HepG2 (cell line): ENCODE data around the gene PNLIPRP1. TPM values are rescaled to one million over a fixed set of nuclear protein-coding genes. Genes with fewer than 3 reads are reported as not detected.

Experiments
- ATAC-seq: fragments of 200-7000 bp; cut with Tn5 transposase; 3 replicates; pipeline ENCODE4 v1.9.1; 2020; ENCODE audit warnings: mild to moderate bottlenecking, moderate library complexity
- BruUV-seq: library from RNA; stranded (reverse); fragments of 400-500 nt; replicated peaks from 2 replicates; lab custom pipeline; 2021; lab: Mats Ljungman, UMichigan
- CTCF ChIA-PET: fragments of 300-600 bp; formaldehyde crosslinking; extraction: SDS; loops from one replicate; lab custom pipeline; 2021; ENCODE audit warnings: low total read pairs, inconsistent platforms, low intra/inter-chr PET ratio; lab: Yijun Ruan, JAX
- POLR2A ChIA-PET: fragments of 350-600 bp; sonication (Branson Sonifier 250); formaldehyde crosslinking; loops from one replicate; lab custom pipeline; 2020; ENCODE audit warnings: antibody characterized with exemption, inconsistent platforms; lab: Yijun Ruan, JAX
- DNase-seq: peaks from one replicate; pipeline ENCODE4 v3.0.0-alpha.2; 2015; ENCODE audit warnings: low spot score
- FAIRE-seq: peaks from 3 replicates; lab custom pipeline; 2011; peaks lifted over from hg19 to GRCh38; lab: Jason Lieb, UNC
- H2AFZ ChIP-seq: one replicate; pipeline ENCODE4 v1.6.1; 2011; ENCODE audit warnings: low read length, inconsistent platforms
- H3K27ac ChIP-seq: fragments of 300-600 bp; 3 replicates; pipeline ENCODE4 v1.8.0; 2011; ENCODE audit warnings: mixed run types, mild to moderate bottlenecking, mixed read lengths, low read length, inconsistent platforms; ENCODE audit not compliant: insufficient read depth; ENCODE audit errors: extremely low read length
- H3K27me3 ChIP-seq, 2 experiments: fragments of 200-600 bp in 1 of 2; 2 replicates in 1 of 2; 3 replicates in 1 of 2; pipeline versions ENCODE4 v1.6.0 to v1.8.0; 2011; ENCODE audit warnings: low read length in 2 of 2, mild to moderate bottlenecking in 2 of 2, moderate library complexity in 2 of 2, inconsistent platforms in 1 of 2; ENCODE audit not compliant: insufficient read depth in 2 of 2, control insufficient read depth in 1 of 2
- H3K36me3 ChIP-seq, 2 experiments: fragments of 200-600 bp in 1 of 2; replicated peaks in 1 of 2; 2 replicates in 1 of 2; 3 replicates in 1 of 2; pipeline versions ENCODE4 v1.5.1 to v1.8.0; 2011; ENCODE audit warnings: low read length in 2 of 2, inconsistent platforms in 1 of 2; ENCODE audit not compliant: insufficient read depth in 2 of 2, control insufficient read depth in 1 of 2
- H3K4me1 ChIP-seq: 2 replicates; pipeline ENCODE4 v1.5.1; 2012; ENCODE audit warnings: low read length, inconsistent platforms; ENCODE audit not compliant: insufficient read depth
- H3K4me2 ChIP-seq: 2 replicates; pipeline ENCODE4 v1.6.0; 2011; ENCODE audit warnings: low read depth, low read length, inconsistent platforms
- H3K4me3 ChIP-seq, 3 experiments: fragments of 200-600 bp in 1 of 3; sonication (generic), shearing (Covaris generic) in 1 of 3; replicated peaks in 1 of 3; 2 replicates each; pipeline ENCODE4 v1.5.1; 2011 to 2016; ENCODE audit warnings: low read length in 3 of 3, inconsistent platforms in 2 of 3, low read depth in 2 of 3, mild to moderate bottlenecking in 2 of 3, control low read depth in 1 of 3, mixed read lengths in 1 of 3; ENCODE audit not compliant: insufficient read depth in 1 of 3
- H3K79me2 ChIP-seq: one replicate; pipeline ENCODE4 v1.6.1; 2011; ENCODE audit warnings: low read length, inconsistent platforms; ENCODE audit not compliant: insufficient read depth
- H3K9ac ChIP-seq: 2 replicates; pipeline ENCODE4 v1.6.0; 2011; ENCODE audit warnings: mild to moderate bottlenecking, low read depth, low read length, inconsistent platforms; ENCODE audit not compliant: insufficient read depth
- H3K9me3 ChIP-seq: 2 replicates; pipeline ENCODE4 v1.5.1; 2012; ENCODE audit warnings: mild to moderate bottlenecking, low read length
- H4K20me1 ChIP-seq: 2 replicates; pipeline ENCODE4 v1.6.0; 2011; ENCODE audit warnings: inconsistent platforms, mild to moderate bottlenecking, low read length, moderate library complexity; ENCODE audit not compliant: insufficient read depth
- HOXA9 ChIP-seq: sonication (generic); formaldehyde crosslinking; IDR thresholded peaks from 2 replicates; pipeline ENCODE4 v1.8.1; 2022; ENCODE audit warnings: missing genetic modification reagents, mild to moderate bottlenecking, moderate library complexity, borderline replicate concordance
- MAFF ChIP-seq: IDR thresholded peaks from 2 replicates; pipeline ENCODE4 v1.6.1; 2011; ENCODE audit warnings: low read depth, low read length, improper control_type of control experiment
- PTBP1 ChIP-seq: fragments of 200-400 bp; formaldehyde crosslinking; IDR thresholded peaks from 2 replicates; pipeline ENCODE4 v1.6.1; 2018; ENCODE audit warnings: low read length, low read depth; ENCODE audit not compliant: poor library complexity, severe bottlenecking
- SIX4 ChIP-seq: sonication (generic); formaldehyde crosslinking; IDR thresholded peaks from 2 replicates; pipeline ENCODE4 v1.4.0; 2020; ENCODE audit warnings: missing genetic modification reagents
- SOX13 ChIP-seq, 3 experiments: fragments of 450-650 bp in 1 of 3; sonication (generic) in 1 of 3; formaldehyde crosslinking in 1 of 3; IDR thresholded peaks in 2 of 3; conservative IDR thresholded peaks in 1 of 3; 2 replicates each; pipeline versions ENCODE4 v1.5.0 to v1.6.1; 2016 to 2020; ENCODE audit warnings: antibody characterized with exemption in 1 of 3, mild to moderate bottlenecking in 1 of 3, missing compliant biosample characterization in 1 of 3, missing genetic modification reagents in 1 of 3, moderate library complexity in 1 of 3
- SP140L ChIP-seq: sonication (generic); formaldehyde crosslinking; IDR thresholded peaks from 2 replicates; pipeline ENCODE4 v1.4.0; 2020; ENCODE audit warnings: missing genetic modification reagents, borderline replicate concordance
- ZNF260 ChIP-seq: sonication (generic); formaldehyde crosslinking; IDR thresholded peaks from 2 replicates; pipeline ENCODE4 v1.4.0; 2020; ENCODE audit warnings: missing genetic modification reagents, low read depth, mild to moderate bottlenecking, borderline replicate concordance
- ZNF367 ChIP-seq: sonication (generic); formaldehyde crosslinking; IDR thresholded peaks from 2 replicates; pipeline ENCODE4 v1.4.0; 2020; ENCODE audit warnings: missing genetic modification reagents, borderline replicate concordance
- ZNF552 ChIP-seq: sonication (generic); formaldehyde crosslinking; IDR thresholded peaks from 2 replicates; pipeline ENCODE4 v1.9.0; 2022; ENCODE audit warnings: missing genetic modification reagents, mild to moderate bottlenecking, borderline replicate concordance
- ZNF660 ChIP-seq: sonication (generic); formaldehyde crosslinking; IDR thresholded peaks from 2 replicates; pipeline ENCODE4 v1.5.1; 2020; ENCODE audit warnings: mild to moderate bottlenecking, low read depth, missing genetic modification reagents, borderline replicate concordance
- ZNF674 ChIP-seq: sonication (generic); formaldehyde crosslinking; IDR thresholded peaks from 2 replicates; pipeline ENCODE4 v1.5.0; 2020; ENCODE audit warnings: low read depth, mild to moderate bottlenecking, missing genetic modification reagents
- WGBS: methylation state at CpG from one replicate; pipeline ENCODE4 v1.1.6; 2017; ENCODE audit warnings: low lambda C conversion rate; 5-methylcytosine and 5-hydroxymethylcytosine counted together
- in situ Hi-C: cut with HindIII; loops from 2 replicates; pipeline ENCODE4 v1.10.0; 2017; ENCODE audit warnings: low pct_unique_long_range_greater_than_20kb; ENCODE audit not compliant: extremely low pct_ligation_motif_present
- intact Hi-C: fragments of 100-400 bp; cut with micrococcal nuclease; formaldehyde crosslinking; loops from one replicate; pipeline ENCODE4 v1.10.0; 2022; ENCODE audit not compliant: unreplicated experiment
- polyA plus RNA-seq, 8 experiments: library from polyadenylated mRNA; depleted of rRNA in 3 of 8; stranded (reverse) in 7 of 8; unstranded in 1 of 8; fragments of >200 nt; fragmentation: Illumina TruSeq in 4 of 8; extraction: Trizol in 4 of 8; gene quantifications; 2 replicates each; pipeline versions ENCODE4 v1.2.1 to v1.2.3, GENCODE V29; 2011 to 2016; ENCODE audit warnings: low read depth in 4 of 8, missing spikeins in 1 of 8, mixed read lengths in 1 of 8; ENCODE audit not compliant: insufficient read depth in 1 of 8
- total RNA-seq, 5 experiments: library from RNA; depleted of rRNA; stranded (reverse); fragments of >200 nt; fragmentation: Illumina TruSeq; extraction: Trizol; gene quantifications; 2 replicates each; pipeline ENCODE4 v1.2.3, GENCODE V29; 2016; ENCODE audit warnings: low read depth in 1 of 5
- TF ChIP-seq, protein P1 (sequence below): sonication (generic); formaldehyde crosslinking; conservative IDR thresholded peaks from 2 replicates; pipeline ENCODE4 v1.4.0; 2020; ENCODE audit warnings: missing genetic modification reagents
- TF ChIP-seq, protein P2 (sequence below): sonication (generic); formaldehyde crosslinking; conservative IDR thresholded peaks from 2 replicates; pipeline ENCODE4 v1.8.0; 2022; ENCODE audit warnings: mild to moderate bottlenecking, moderate library complexity, missing genetic modification reagents
- TF ChIP-seq, protein P3 (sequence below): IDR thresholded peaks from 2 replicates; pipeline ENCODE4 v1.6.1; 2016; ENCODE audit warnings: missing biosample characterization, missing genetic modification reagents, low read depth

Gene PNLIPRP1
- total and polyA plus RNA-seq, 2 of the 13 experiments (the other 11 are each of a cell fraction or from before 2014, with no cell fraction given), result not detected

DNA sequence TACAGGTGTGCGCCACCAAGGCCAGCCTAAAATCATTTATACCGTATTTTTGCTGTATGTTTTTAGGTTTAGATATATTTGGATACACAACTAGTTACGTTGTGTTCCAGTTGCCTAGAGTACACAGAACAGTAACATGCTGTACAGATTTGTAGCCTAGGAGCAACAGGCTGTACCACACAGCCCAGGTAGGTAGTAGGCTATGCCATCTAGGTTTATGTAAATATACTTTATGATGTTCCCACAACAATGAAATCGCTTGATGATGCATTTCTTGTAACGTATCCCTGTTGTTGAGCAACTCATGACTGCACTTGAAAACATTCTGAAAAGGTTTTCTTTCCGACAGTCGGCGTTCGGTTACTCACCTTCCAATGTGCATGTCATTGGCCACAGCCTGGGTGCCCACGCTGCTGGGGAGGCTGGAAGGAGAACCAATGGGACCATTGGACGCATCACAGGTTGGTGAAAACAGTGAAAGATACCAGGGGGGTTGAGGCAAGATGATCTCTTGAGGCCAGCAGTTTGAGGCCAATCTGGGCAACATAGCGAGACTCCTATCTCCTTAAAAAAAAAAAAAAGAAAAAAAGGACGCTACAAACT, 37.3 kb upstream of the PNLIPRP1 start (continued):
- TF ChIP-seq, protein P1, sequence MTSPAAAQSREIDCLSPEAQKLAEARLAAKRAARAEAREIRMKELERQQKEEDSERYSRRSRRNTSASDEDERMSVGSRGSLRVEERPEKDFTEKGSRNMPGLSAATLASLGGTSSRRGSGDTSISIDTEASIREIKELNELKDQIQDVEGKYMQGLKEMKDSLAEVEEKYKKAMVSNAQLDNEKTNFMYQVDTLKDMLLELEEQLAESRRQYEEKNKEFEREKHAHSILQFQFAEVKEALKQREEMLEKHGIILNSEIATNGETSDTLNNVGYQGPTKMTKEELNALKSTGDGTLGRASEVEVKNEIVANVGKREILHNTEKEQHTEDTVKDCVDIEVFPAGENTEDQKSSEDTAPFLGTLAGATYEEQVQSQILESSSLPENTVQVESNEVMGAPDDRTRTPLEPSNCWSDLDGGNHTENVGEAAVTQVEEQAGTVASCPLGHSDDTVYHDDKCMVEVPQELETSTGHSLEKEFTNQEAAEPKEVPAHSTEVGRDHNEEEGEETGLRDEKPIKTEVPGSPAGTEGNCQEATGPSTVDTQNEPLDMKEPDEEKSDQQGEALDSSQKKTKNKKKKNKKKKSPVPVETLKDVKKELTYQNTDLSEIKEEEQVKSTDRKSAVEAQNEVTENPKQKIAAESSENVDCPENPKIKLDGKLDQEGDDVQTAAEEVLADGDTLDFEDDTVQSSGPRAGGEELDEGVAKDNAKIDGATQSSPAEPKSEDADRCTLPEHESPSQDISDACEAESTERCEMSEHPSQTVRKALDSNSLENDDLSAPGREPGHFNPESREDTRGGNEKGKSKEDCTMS (CRISPR knock-in tag), result no peak
- no peak for TF ChIP-seq ZNF674 (CRISPR knock-in tag)
- TF ChIP-seq MAFF, result no peak
- TF ChIP-seq ZNF660, result no peak
- no peak for TF ChIP-seq SP140L
- TF ChIP-seq ZNF260 (CRISPR knock-in tag), result no peak

DNA sequence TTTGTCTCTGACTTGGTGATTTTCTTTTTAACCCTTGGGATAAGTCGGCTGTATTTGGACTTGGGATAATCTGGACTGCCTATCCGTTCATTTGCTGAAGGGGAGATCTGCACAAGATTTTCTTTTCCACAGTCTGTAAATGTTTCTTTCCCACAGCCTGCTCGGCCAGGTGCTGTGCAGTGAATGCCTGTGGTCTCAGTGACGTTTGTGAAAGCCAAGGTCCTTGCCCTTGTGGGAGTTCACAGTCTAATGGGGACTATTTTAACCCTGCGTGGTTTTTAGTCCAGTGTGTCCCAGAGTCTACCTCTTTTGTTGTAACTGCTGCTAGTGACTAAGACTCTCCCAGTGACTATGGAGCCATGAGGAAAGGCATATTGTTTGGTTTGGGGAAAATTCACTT, 36.1 kb upstream of the PNLIPRP1 start:
- no peaks in the 10 kb centered on the region for H3K79me2 ChIP-seq
- H3K4me1 ChIP-seq, result no peaks in the 10 kb centered on the region
- ATAC-seq, result no peak
- no peak overlapping the region for H3K4me3 ChIP-seq
- FAIRE-seq, result no peak
- H3K27me3 ChIP-seq, result no peaks in the 10 kb centered on the region
- no TSS peak for BruUV-seq
- ChIA-PET POLR2A (no interaction called here), CTCF (no interaction called here)
- H3K9ac ChIP-seq, result no peak overlapping the region
- H3K36me3 ChIP-seq, result no peaks in the 10 kb centered on the region
- 3% methylated on average over 5 of the region's 5 CpGs for WGBS
- no peak overlapping the region for H2AFZ ChIP-seq
- no peak overlapping the region for H3K4me2 ChIP-seq
- H3K27ac ChIP-seq, result no peak overlapping the region
- no peaks in the 10 kb centered on the region for H4K20me1 ChIP-seq
- H3K9me3 ChIP-seq, result no peaks in the 10 kb centered on the region
- in situ Hi-C loops (no loop called here), intact Hi-C loops (no loop called here)
- DNase-seq, result no peak
- TF ChIP-seq, protein P2, sequence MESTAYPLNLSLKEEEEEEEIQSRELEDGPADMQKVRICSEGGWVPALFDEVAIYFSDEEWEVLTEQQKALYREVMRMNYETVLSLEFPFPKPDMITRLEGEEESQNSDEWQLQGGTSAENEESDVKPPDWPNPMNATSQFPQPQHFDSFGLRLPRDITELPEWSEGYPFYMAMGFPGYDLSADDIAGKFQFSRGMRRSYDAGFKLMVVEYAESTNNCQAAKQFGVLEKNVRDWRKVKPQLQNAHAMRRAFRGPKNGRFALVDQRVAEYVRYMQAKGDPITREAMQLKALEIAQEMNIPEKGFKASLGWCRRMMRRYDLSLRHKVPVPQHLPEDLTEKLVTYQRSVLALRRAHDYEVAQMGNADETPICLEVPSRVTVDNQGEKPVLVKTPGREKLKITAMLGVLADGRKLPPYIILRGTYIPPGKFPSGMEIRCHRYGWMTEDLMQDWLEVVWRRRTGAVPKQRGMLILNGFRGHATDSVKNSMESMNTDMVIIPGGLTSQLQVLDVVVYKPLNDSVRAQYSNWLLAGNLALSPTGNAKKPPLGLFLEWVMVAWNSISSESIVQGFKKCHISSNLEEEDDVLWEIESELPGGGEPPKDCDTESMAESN (CRISPR knock-in tag), result no peak
- no peak for TF ChIP-seq HOXA9 (CRISPR knock-in tag)
- TF ChIP-seq, protein P3, sequence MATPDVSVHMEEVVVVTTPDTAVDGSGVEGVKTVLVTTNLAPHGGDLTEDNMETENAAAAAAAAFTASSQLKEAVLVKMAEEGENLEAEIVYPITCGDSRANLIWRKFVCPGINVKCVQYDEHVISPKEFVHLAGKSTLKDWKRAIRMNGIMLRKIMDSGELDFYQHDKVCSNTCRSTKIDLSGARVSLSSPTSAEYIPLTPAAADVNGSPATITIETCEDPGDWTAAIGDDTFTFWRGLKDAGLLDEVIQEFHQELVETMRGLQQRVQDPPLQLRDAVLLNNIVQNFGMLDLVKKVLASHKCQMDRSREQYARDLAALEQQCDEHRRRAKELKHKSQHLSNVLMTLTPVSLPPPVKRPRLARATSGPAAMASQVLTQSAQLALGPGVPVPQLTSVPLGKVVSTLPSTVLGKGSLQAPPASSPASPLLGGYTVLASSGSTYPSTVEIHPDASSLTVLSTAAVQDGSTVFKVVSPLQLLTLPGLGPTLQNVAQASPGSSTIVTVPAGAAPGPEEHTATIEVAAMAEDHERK (CRISPR knock-in tag), result no peak
- TF ChIP-seq ZNF552, result no peak
- no peak for TF ChIP-seq SIX4
- no peak for TF ChIP-seq PTBP1
- no peak for TF ChIP-seq ZNF367 (CRISPR knock-in tag)
- no peak for TF ChIP-seq SOX13 (IDR thresholded peaks at IDR 0.05)
- no peak for TF ChIP-seq SOX13 (CRISPR knock-in tag; conservative IDR thresholded peaks at IDR 0.05 in 1 of 2, IDR thresholded peaks at IDR 0.05 in 1 of 2)
